H9 (cell line): ENCODE data around the gene NOP58. TPM values are rescaled to one million over a fixed set of nuclear protein-coding genes. Genes with fewer than 3 reads are reported as not detected.

ENCODE experiments used
- DNase-seq: peaks from one replicate; pipeline ENCODE4 v3.0.0-alpha.2; 2017
- H2AFZ ChIP-seq: one replicate; pipeline ENCODE4 v1.6.1; 2013; ENCODE audit warnings: mild to moderate bottlenecking, low read length, control low read depth, moderate library complexity
- H2AK5ac ChIP-seq: 2 replicates; pipeline ENCODE4 v1.6.1; 2013; ENCODE audit warnings: low read length, control low read depth, mixed read lengths; ENCODE audit not compliant: insufficient read length
- H2BK120ac ChIP-seq: one replicate; pipeline ENCODE4 v1.6.1; 2013; ENCODE audit warnings: low read depth, mild to moderate bottlenecking, low read length, control low read depth, inconsistent platforms; ENCODE audit not compliant: poor library complexity, severe bottlenecking
- H2BK12ac ChIP-seq: 2 replicates; pipeline ENCODE4 v1.6.1; 2013; ENCODE audit warnings: low read length, control low read depth, mixed read lengths, low read depth; ENCODE audit not compliant: insufficient read length
- H2BK15ac ChIP-seq: 2 replicates; pipeline ENCODE4 v1.6.1; 2013; ENCODE audit warnings: low read depth, low read length, control low read depth
- H2BK20ac ChIP-seq: one replicate; pipeline ENCODE4 v1.6.1; 2013; ENCODE audit warnings: low read depth, mild to moderate bottlenecking, low read length, control low read depth, inconsistent platforms; ENCODE audit not compliant: poor library complexity, severe bottlenecking
- H2BK5ac ChIP-seq: 2 replicates; pipeline ENCODE4 v1.6.1; 2013; ENCODE audit warnings: low read length, control low read depth, mixed read lengths; ENCODE audit not compliant: insufficient read length
- H3K14ac ChIP-seq: 2 replicates; pipeline ENCODE4 v1.6.1; 2013; ENCODE audit warnings: low read length, control low read depth; ENCODE audit not compliant: insufficient read depth
- H3K18ac ChIP-seq: 2 replicates; pipeline ENCODE4 v1.6.1; 2013; ENCODE audit warnings: low read depth, mild to moderate bottlenecking, mixed read lengths, low read length, control low read depth; ENCODE audit not compliant: insufficient read length
- H3K23ac ChIP-seq: 2 replicates; pipeline ENCODE4 v1.6.1; 2013; ENCODE audit warnings: low read length, control low read depth, mixed read lengths, low read depth; ENCODE audit not compliant: insufficient read length
- H3K23me2 ChIP-seq: 2 replicates; pipeline ENCODE4 v1.6.1; 2013; ENCODE audit warnings: low read depth, mild to moderate bottlenecking, mixed read lengths, low read length, control low read depth; ENCODE audit not compliant: insufficient read length, poor library complexity, severe bottlenecking
- H3K27ac ChIP-seq: 2 replicates; pipeline ENCODE4 v1.5.1; 2013; ENCODE audit warnings: low read length, control low read depth, mixed read lengths, low read depth; ENCODE audit not compliant: insufficient read length
- H3K27me3 ChIP-seq: 2 replicates; pipeline ENCODE4 v1.6.1; 2013; ENCODE audit warnings: low read length, control low read depth, inconsistent platforms; ENCODE audit not compliant: insufficient read depth
- H3K4ac ChIP-seq: 2 replicates; pipeline ENCODE4 v1.6.1; 2013; ENCODE audit warnings: low read depth, mild to moderate bottlenecking, control low read depth, inconsistent platforms, low read length, moderate library complexity
- H3K4me1 ChIP-seq: 2 replicates; pipeline ENCODE4 v1.6.1; 2013; ENCODE audit warnings: low read length, control low read depth, inconsistent platforms; ENCODE audit not compliant: insufficient read depth
- H3K4me2 ChIP-seq: 2 replicates; pipeline ENCODE4 v1.6.1; 2013; ENCODE audit warnings: low read length, control low read depth, mixed read lengths; ENCODE audit not compliant: insufficient read length, insufficient read depth
- H3K56ac ChIP-seq: 2 replicates; pipeline ENCODE4 v1.6.1; 2013; ENCODE audit warnings: low read depth, mild to moderate bottlenecking, mixed read lengths, low read length, control low read depth; ENCODE audit not compliant: insufficient read length
- H3K79me1 ChIP-seq: 2 replicates; pipeline ENCODE4 v1.6.1; 2013; ENCODE audit warnings: low read depth, mild to moderate bottlenecking, moderate library complexity, low read length, control low read depth, inconsistent platforms; ENCODE audit not compliant: insufficient read depth, poor library complexity, severe bottlenecking
- H3K79me2 ChIP-seq: 2 replicates; pipeline ENCODE4 v1.6.1; 2013; ENCODE audit warnings: low read length, control low read depth, inconsistent platforms; ENCODE audit not compliant: insufficient read depth
- H3K9ac ChIP-seq: 2 replicates; pipeline ENCODE4 v1.6.1; 2013; ENCODE audit warnings: low read length, control low read depth, mixed read lengths; ENCODE audit not compliant: insufficient read length; ENCODE audit errors: extremely low read depth
- H3K9me3 ChIP-seq: one replicate; pipeline ENCODE4 v1.6.1; 2013; ENCODE audit warnings: low read depth, low read length, inconsistent platforms; ENCODE audit not compliant: control insufficient read depth
- H3T11ph ChIP-seq: one replicate; pipeline ENCODE4 v1.6.1; 2013; ENCODE audit warnings: mild to moderate bottlenecking, low read length, control low read depth, inconsistent platforms
- H4K20me1 ChIP-seq: one replicate; pipeline ENCODE4 v1.6.1; 2013; ENCODE audit not compliant: control insufficient read depth, insufficient read length, insufficient read depth
- H4K5ac ChIP-seq: 2 replicates; pipeline ENCODE4 v1.6.1; 2013; ENCODE audit warnings: low read depth, mild to moderate bottlenecking, mixed read lengths, low read length, control low read depth; ENCODE audit not compliant: insufficient read length
- H4K8ac ChIP-seq: replicated peaks from 2 replicates; pipeline ENCODE4 v1.6.1; 2013; ENCODE audit warnings: low read length, control low read depth, mixed read lengths, low read depth; ENCODE audit not compliant: insufficient read length
- H4K91ac ChIP-seq: 2 replicates; pipeline ENCODE4 v1.6.1; 2013; ENCODE audit warnings: low read depth, mild to moderate bottlenecking, moderate library complexity, mixed read lengths, low read length, control low read depth; ENCODE audit not compliant: insufficient read length
- H3K27ac Mint-ChIP-seq, 3 experiments: 2 replicates in 2 of 3; 3 replicates in 1 of 3; pipeline ENCODE4 v1.8.0; 2020 to 2021; ENCODE audit warnings: mixed read lengths in 3 of 3, mild to moderate bottlenecking in 1 of 3, moderate library complexity in 1 of 3
- H3K27me3 Mint-ChIP-seq: 2 replicates; pipeline ENCODE4 v1.8.0; 2021; ENCODE audit warnings: low read depth, mild to moderate bottlenecking, moderate library complexity, mixed read lengths
- H3K36me3 Mint-ChIP-seq, 3 experiments: 2 replicates in 2 of 3; 3 replicates in 1 of 3; pipeline ENCODE4 v1.8.0; 2020 to 2021; ENCODE audit warnings: low read depth in 3 of 3, mixed read lengths in 3 of 3; ENCODE audit not compliant: insufficient read depth in 1 of 3
- H3K4me1 Mint-ChIP-seq, 2 experiments: 2 replicates each; pipeline ENCODE4 v1.8.0; 2020; ENCODE audit warnings: mixed read lengths in 2 of 2
- H3K4me3 Mint-ChIP-seq, 2 experiments: 2 replicates in 1 of 2; 3 replicates in 1 of 2; pipeline ENCODE4 v1.8.0; 2020 to 2021; ENCODE audit warnings: mild to moderate bottlenecking in 2 of 2, mixed read lengths in 2 of 2, moderate library complexity in 1 of 2
- H3K9me3 Mint-ChIP-seq, 2 experiments: 2 replicates in 1 of 2; 3 replicates in 1 of 2; pipeline ENCODE4 v1.8.0; 2020; ENCODE audit warnings: mild to moderate bottlenecking in 2 of 2, mixed read lengths in 2 of 2, moderate library complexity in 1 of 2
- CTCF ChIP-seq: fragments of 200-600 bp; sonication (generic); conservative IDR thresholded peaks from 3 replicates; pipeline ENCODE4 v1.8.0; 2021; ENCODE audit warnings: antibody characterized with exemption, mild to moderate bottlenecking
- WGBS: extraction: QIAGEN DNeasy Blood & Tissue Kit; methylation state at CpG from one replicate; pipeline ENCODE4 v1.1.7; 2013; ENCODE audit warnings: missing lambda C conversion rate, low lambda C conversion rate, mixed read lengths; ENCODE audit not compliant: insufficient read length; ENCODE audit errors: extremely low coverage; 5-methylcytosine and 5-hydroxymethylcytosine counted together
- total RNA-seq: library from RNA; stranded (reverse); gene quantifications from 2 replicates; pipeline ENCODE4 v1.2.1, GENCODE V29; 2021

NOP58 gene
- total RNA-seq, 1 experiment from 2014 or later, result 168 TPM

GRCh38 chr2:202337706-202338346 lies 72.3 kb downstream of the NOP58 start:
- no CpG with 5 or more reads among the region's 7 CpGs for WGBS
- Histone ChIP-seq H2AFZ (no peak overlapping the region), H3K4me1 (no peaks in the 10 kb centered on the region), H2BK15ac (no peak overlapping the region), H4K5ac (no peak overlapping the region), H3K23me2 (no peaks in the 10 kb centered on the region), H4K20me1 (no peaks in the 10 kb centered on the region), H3K23ac (no peak overlapping the region), H3K56ac (no peak overlapping the region), H4K8ac (no peak overlapping the region), H3K9ac (no peak overlapping the region), H3K4me2 (no peak overlapping the region), H3K9me3 (no peaks in the 10 kb centered on the region), H3K4ac (no peak overlapping the region), H3K79me1 (no peaks in the 10 kb centered on the region), H3T11ph (no peak overlapping the region), H3K14ac (no peak overlapping the region), H4K91ac (no peak overlapping the region), H3K18ac (no peak overlapping the region), H3K79me2 (no peaks in the 10 kb centered on the region), H3K27ac (no peak overlapping the region), H2AK5ac (no peak overlapping the region), H2BK120ac (no peak overlapping the region), H2BK20ac (no peak overlapping the region), H2BK12ac (no peak overlapping the region), H3K27me3 (no peaks in the 10 kb centered on the region), H2BK5ac (no peak overlapping the region)
- TF ChIP-seq CTCF, result no peak
- Mint-ChIP-seq H3K27me3 (no peaks in the 10 kb centered on the region; the same call in 1 of the 2 replicates), H3K9me3 (no peaks in the 10 kb centered on the region), H3K4me3 (no peak overlapping the region), H3K4me1 (peaks cover 2% of the 10 kb centered on the region in 2 experiments; a peak in 2 of 4 replicates), H3K36me3 (no peaks in the 10 kb centered on the region), H3K27ac (peak overlapping the region in 1 of 3 experiments; percentile 39; a peak in 2 of 7 replicates)
- DNase-seq, result no peak
